CD4-positive, alpha-beta T cell treated with Interleukin-17A for 1 hour (primary cell): Measurements from ENCODE around the gene TMEM165.
A peak's percentile ranks its signal among the peaks of the same experiment; 100 is the strongest.

Source experiments
- DNase-seq: peaks from one replicate; pipeline ENCODE4 v3.0.0-alpha.2; 2020

TMEM165 gene

GRCh38 chr4:55407764-55408163 is 12.0 kb downstream of the TMEM165 start:
- DNase-seq, result no peak

DNA sequence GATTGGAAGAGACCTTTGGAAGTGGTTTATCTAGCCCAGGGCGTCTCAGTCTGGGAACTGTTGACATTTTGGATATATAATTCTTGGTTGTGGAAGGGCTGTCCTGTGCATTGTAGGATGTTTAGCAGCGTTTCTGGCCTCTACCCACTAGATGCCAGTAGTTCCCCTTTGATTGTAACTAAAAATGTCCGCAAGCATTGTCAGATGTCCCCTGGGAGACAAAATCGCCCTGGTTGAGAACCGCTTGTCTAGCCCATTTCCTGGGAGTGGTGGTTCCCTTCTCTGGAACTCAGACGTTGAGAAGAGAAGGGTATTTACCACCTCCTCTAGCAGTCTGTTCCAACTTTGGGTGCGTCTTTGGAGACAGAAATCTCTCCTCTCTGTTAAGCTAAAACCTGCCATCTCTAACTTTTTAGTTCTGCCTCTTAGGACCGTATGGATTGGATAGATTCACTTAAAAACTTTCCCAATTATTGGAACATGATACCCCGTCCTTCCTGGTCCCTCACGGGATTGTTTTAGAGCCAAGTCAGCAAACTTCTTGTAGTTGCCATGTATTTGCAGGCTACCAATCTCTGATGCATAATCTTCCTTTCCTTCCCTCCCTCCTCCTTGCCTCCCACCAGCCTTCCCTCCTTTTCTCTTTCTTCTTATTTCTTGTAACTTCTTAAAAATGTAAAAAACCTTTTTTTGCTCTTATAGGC is 13.9 kb downstream of the TMEM165 start:
- peak; percentile 26 for DNase-seq

- DNase-seq, result no peak
These were observed 14.7 kb downstream of the TMEM165 start for GRCh38 chr4:55410431-55410830.

DNA sequence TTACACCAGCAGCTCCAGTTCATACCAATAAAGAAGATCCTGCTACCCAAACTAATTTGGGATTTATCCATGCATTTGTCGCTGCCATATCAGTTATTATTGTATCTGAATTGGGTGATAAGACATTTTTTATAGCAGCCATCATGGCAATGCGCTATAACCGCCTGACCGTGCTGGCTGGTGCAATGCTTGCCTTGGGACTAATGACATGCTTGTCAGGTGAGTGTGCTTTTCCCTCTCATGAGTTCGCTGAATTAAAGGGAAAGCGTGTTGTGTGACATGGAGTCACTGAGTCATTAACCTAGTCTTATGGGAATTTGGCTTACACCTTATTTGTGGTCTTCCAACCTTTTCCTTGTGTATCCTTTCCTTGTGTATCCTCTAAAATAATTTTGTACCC is 15.9 kb downstream of the TMEM165 start:
- no peak for DNase-seq

- DNase-seq, result no peak
These were observed 20.4 kb downstream of the TMEM165 start for GRCh38 chr4:55416176-55416575.

DNA sequence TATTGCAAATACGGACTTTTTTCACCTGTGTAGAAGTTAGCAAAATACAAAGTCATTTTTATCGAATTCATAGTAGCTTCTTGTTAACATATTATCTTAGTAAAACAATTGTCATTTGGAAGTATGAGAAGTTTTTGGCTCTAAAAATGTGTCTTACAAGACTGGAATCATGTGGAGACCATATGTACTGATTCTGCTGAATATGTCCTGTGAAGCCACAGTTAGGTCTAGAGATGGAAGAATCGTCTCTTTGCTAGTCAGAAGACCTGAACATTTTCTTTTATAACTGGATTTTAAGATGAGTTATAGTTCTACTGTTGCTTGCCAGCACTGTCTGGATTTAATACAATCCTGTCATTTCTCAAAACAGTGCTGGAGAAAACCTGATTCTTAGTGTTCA is 29.0 kb downstream of the TMEM165 start:
- no peak for DNase-seq

DNA sequence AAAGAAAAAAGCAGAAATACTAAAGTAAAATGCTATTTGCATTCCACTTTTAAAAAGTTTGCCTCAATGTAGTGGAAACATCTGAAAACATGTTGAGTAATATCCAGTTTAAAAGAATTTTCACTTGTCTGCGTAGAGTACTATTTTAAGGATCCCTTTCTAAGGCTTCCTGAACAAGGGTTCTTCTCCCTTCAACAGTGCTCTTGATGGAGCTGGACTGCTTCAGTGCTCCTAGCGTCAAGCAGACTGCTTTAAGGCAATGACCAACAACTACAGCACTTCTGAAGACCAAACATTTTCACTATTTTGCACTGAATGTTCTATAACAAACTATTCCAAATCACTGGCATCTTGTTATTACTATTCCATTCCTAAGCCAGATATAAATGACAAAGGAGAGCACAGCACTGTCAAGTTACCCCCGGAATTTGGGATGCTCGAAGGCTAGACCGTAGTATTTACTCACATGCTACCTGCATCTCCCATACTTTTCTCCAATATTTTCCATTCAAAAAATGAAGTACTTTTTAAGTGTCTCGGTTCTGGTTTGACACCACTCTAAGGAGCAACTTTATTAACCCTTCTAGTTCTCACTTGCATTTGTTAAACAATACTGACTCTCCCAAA is 36.1 kb downstream of the TMEM165 start:
- no peak for DNase-seq

- DNase-seq, result peak; percentile 13
These were observed 39.5 kb downstream of the TMEM165 start for GRCh38 chr4:55435141-55435841.

DNA sequence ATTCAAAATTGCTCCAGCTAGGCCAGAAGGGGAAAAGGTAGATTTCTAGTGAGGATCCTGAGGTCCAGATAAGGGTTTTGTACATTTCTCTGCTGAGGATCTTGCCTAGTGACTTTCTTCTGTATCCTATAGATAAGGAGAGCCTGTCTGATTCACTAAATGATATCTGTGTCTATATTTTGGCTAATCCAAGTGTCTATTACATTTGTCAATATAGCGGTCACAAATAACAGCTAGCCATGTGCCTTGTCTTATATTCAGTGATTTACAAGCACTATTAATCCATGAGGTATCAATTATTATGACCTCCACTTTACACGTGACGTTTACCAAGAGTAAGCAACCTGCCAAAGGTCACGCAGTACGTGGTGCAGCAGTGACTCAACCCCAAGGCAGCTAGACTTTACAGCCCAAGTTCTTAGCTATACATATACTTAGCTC is 41.6 kb downstream of the TMEM165 start:
- no peak for DNase-seq

GRCh38 chr4:55437823-55438222 is 42.1 kb downstream of the TMEM165 start:
- DNase-seq, result no peak

DNA sequence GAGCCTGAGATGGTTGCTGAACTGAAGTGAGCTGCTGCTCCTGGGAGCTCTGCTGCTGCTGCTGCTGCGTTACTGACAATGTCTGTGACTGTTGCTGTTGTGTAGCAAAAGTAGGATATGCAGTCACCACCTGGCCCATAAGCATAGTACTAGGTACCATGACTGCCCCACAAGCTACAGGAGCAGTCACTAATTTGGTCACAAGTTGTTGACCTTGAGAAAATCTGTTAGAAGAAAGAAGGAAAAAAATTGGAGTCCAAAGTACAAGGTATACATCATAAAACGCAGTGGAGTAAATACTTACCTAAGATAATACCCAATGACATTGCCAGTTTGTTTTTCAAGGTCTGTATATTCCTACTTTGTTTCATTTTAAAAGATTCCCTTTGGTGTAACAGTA is 42.6 kb downstream of the TMEM165 start:
- DNase-seq, result no peak

- DNase-seq, result no peak
These were observed 43.3 kb downstream of the TMEM165 start for GRCh38 chr4:55439023-55439422.

- no peak for DNase-seq
These were observed 45.0 kb downstream of the TMEM165 start for GRCh38 chr4:55440786-55441185.

- DNase-seq, result no peak
These were observed 46.8 kb downstream of the TMEM165 start for GRCh38 chr4:55442541-55442940.

GRCh38 chr4:55444827-55445226 is 49.1 kb downstream of the TMEM165 start:
- peak; percentile 17 for DNase-seq

DNA sequence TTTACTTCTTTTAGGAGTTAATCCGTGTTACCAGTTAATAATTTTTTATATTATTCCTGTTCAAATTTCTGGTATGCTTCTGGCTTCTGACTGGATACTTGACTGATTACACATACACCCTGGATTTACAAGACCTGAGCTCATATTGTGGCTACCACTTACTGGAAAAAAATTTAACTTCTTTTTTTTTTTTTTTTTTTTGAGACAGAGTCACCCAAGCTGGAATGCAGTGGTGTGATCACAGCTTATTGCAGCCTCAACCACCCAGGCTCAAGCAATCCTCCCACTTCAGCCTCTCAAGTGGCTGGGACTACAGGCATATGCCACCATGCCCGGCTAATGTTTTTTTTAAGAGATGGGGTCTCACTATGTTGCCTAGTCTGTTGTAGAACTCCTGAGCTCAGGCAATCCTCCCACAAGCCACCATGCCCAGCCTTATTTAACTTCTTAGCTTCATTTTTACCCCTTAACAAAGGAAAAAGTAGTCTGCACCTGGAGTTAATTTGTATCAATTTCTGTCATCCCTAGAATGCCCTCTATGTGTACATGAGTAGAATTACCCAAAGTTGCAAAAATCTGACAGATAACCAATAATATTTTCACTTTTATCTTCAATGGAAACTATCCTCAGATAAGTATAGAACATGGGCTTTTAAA is 50.3 kb downstream of the TMEM165 start:
- no peak for DNase-seq

DNA sequence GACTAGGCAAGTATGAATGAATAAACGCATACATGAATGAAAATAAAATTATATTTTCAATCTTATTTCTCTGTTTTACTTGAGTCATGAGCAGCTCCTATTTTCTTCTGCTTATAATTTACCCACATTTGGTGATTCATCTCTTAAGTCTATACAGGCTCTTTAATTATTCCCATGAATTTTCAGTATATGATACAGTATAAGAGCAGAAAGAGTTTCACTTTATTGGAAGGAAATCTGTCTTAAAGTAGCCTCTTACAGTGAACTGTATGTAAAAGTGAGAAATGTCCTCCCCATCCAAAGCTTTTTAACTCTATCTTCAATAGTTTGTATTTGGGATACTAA is 50.8 kb downstream of the TMEM165 start:
- no peak for DNase-seq

- DNase-seq, result no peak
These were observed 51.5 kb downstream of the TMEM165 start for GRCh38 chr4:55447108-55447708.

DNA sequence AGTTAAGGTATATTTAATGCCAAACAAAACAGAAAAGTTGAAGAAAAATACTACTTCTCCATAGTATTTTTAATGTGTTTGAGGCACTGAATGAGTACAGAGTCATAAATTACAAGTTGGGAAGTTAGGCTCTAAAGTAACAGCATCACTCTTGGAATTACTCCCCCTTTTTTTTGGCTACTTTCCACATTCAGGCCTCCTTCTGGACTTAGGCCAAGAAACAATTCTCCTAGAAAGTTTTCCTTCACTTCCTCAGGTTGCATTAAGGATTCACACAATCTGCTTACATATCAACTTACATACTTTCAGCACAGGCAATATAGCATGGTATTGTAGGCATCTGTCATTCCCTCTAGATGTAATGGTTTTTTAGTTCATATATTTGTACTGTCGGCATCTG is 52.1 kb downstream of the TMEM165 start:
- no peak for DNase-seq

- no peak for DNase-seq
These were observed 54.8 kb downstream of the TMEM165 start for GRCh38 chr4:55450566-55450965.

DNA sequence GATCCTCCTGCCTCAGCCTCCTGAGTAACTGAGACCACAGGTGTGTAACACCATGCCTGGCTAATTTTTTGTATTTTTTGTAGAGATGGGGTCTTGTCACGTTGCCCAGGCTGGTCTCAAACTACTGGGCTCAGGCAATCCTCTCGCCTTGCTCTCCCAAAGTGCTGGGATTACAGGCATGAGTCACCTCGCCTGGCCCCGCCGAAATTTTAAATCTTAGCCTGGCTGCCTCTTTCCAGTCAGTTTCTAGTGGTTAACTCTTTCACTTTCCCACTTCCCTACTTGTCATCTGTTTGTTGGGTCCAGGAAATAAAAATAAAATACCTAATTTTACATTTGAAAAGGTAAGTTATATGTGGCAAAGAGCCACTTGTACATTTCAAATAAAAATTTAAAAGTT is 62.4 kb downstream of the TMEM165 start:
- no peak for DNase-seq

DNA sequence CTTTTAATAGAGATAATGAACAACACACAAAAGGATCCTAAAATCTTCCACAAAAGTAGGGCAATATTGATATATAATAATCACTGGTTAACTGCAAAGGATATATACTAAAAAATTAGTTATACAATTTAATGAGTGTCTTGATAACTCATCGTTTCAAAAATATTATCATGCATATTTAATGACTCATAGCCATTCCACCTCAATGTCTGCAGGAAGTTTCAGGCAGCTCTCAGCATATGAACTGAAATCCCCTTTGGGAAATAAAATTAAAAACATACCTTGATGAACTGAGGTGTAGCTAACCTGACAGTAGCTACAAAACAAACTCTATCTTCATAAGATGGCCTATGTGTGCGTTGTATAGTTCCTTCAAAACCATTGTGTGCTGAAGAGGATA is 62.9 kb downstream of the TMEM165 start:
- DNase-seq, result no peak

GRCh38 chr4:55466001-55466400 is 70.2 kb downstream of the TMEM165 start:
- DNase-seq, result no peak
